ENCODE results near the gene RNF6. TPM values are rescaled to one million over a fixed set of nuclear protein-coding genes. Genes with fewer than 3 reads are reported as not detected.

RNF6 gene
- total RNA-seq, 1 experiment from 2014 or later = 41.8 TPM

GRCh38 chr13:26168237-26168814, 53.8 kb downstream of the RNF6 start:
- no peak for DNase-seq (ENCODE audit: low read depth in 1 of 2, low spot score in 2 of 2)
- no peaks in the 10 kb centered on the region for H3K4me1 ChIP-seq (replicated peaks)
- no peaks in the 10 kb centered on the region for H3K36me3 ChIP-seq
- H3K27me3 ChIP-seq (replicated peaks) = no peaks in the 10 kb centered on the region
- no peaks in the 10 kb centered on the region for H3K9me3 ChIP-seq (replicated peaks)
- no peak overlapping the region for H3K4me3 ChIP-seq
- H3K27ac ChIP-seq = no peak overlapping the region

DNA sequence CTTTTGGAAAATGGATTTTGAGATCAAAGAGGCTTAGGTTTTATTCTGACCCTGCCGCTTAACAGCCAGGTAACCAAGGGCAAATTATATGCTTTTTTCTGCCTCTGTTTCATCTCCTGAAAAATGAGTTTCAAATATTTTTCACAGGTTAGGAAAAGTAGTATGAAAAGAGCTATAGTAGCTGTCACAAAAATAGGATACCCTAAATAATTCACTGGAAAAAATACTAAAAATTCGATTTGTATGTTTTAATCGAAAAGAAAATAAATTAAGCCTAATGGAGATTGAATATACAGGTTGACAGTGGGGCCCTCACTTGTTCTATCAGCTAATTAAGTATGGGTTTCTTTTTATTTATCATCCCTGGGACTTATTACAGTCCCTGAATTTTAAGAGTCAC, 58.3 kb downstream of the RNF6 start:
- Histone ChIP-seq H3K27me3 (replicated peaks) (no peaks in the 10 kb centered on the region), H3K4me3 (no peak overlapping the region), H3K9me3 (replicated peaks) (no peaks in the 10 kb centered on the region), H3K4me1 (replicated peaks) (no peaks in the 10 kb centered on the region), H3K27ac (no peak overlapping the region), H3K36me3 (no peaks in the 10 kb centered on the region)
- no peak for DNase-seq (ENCODE audit: low read depth in 1 of 2, low spot score in 2 of 2)

Other genes starting within 250 kb of the RNF6 start
- 1.3 and 2.6 TPM in 2 replicates for gene SHISA2, start 170.3 kb downstream of the RNF6 start, total RNA-seq (2014; rRNA removed; shearing (Covaris generic))
- 4.3 and 6.1 TPM in 2 replicates for gene CDK8, start 31.8 kb upstream of the RNF6 start, total RNA-seq (2014; rRNA removed; shearing (Covaris generic))

All from SJSA1 (cell line).